SKM-1 treated with dmso at 0.1 percent for 144 hours (cell line): ENCODE data around the gene ZNF384.
"Not testable (repeated sequence)": the region's sequence is repeated elsewhere in the genome, so short reads cannot be mapped to it uniquely, and the experiment has no call there.

Experiments used
- DNase-seq: peaks from one replicate; lab custom pipeline; 2025; ENCODE audit not compliant: unreplicated experiment; lab: John Stamatoyannopoulos, UW

The ZNF384 gene

GRCh38 chr12:6688999-6689882, at the start of gene ZNF384:
TSS of gene ZNF384 (minus strand) at chr12:6689375. CDS start at chr12:6679520, 9,855 bp downstream.
- peak; percentile 90 for DNase-seq

GRCh38 chr12:6736754-6737153, 47.6 kb upstream of the ZNF384 start:
- DNase-seq: no peak

- peak; percentile 13 for DNase-seq
Measured at GRCh38 chr12:6735448-6736191, 46.4 kb upstream of the ZNF384 start.

GRCh38 chr12:6734506-6735387, 45.6 kb upstream of the ZNF384 start:
- DNase-seq: no peak

- no peak for DNase-seq
Measured at GRCh38 chr12:6730169-6730568, 41.0 kb upstream of the ZNF384 start.

- DNase-seq: no peak
Measured at GRCh38 chr12:6729186-6729585, 40.0 kb upstream of the ZNF384 start.

GRCh38 chr12:6725350-6725749, 36.2 kb upstream of the ZNF384 start:
- DNase-seq: no peak

GRCh38 chr12:6724409-6724797, 35.2 kb upstream of the ZNF384 start:
- no peak for DNase-seq

GRCh38 chr12:6723607-6724408, 34.6 kb upstream of the ZNF384 start, which contains the start of gene COPS7A:
TSS of gene COPS7A (plus strand) at chr12:6724046. CDS start at chr12:6724657, 611 bp downstream.
- peak; percentile 83 for DNase-seq

- DNase-seq: no peak
Measured at GRCh38 chr12:6722863-6723262, 33.7 kb upstream of the ZNF384 start.

- no peak for DNase-seq
Measured at GRCh38 chr12:6716874-6717437, 27.8 kb upstream of the ZNF384 start.

GRCh38 chr12:6716031-6716873, 27.1 kb upstream of the ZNF384 start:
- not testable (repeated sequence) for DNase-seq

- DNase-seq: no peak
Measured at GRCh38 chr12:6708960-6709394, 19.8 kb upstream of the ZNF384 start.

GRCh38 chr12:6708351-6708750, 19.2 kb upstream of the ZNF384 start:
- DNase-seq: not testable (repeated sequence)

- DNase-seq: no peak
Measured at GRCh38 chr12:6703631-6704030, 14.5 kb upstream of the ZNF384 start.

- DNase-seq: no peak
Measured at GRCh38 chr12:6701078-6701768, 12.0 kb upstream of the ZNF384 start.

- no peak for DNase-seq
Measured at GRCh38 chr12:6700646-6701051, 11.5 kb upstream of the ZNF384 start, which contains the start of gene PIANP. TSS of gene PIANP (minus strand) at chr12:6700815. CDS start at chr12:6698061, 2,754 bp downstream.

GRCh38 chr12:6699989-6700645, 10.9 kb upstream of the ZNF384 start:
- no peak for DNase-seq
